K562 (cell line): ENCODE measurements around the gene ABHD4. TPM values are rescaled to one million over a fixed set of nuclear protein-coding genes. Genes with fewer than 3 reads are reported as not detected.

Source experiments
- CC2D1A ChIP-seq: fragments of 450-650 bp; IDR thresholded peaks from 2 replicates; pipeline ENCODE4 v1.6.1; 2017; ENCODE audit warnings: mild to moderate bottlenecking
- HINFP ChIP-seq: fragments of 450-650 bp; conservative IDR thresholded peaks from 2 replicates; pipeline ENCODE4 v1.6.1; 2016; ENCODE audit warnings: missing genetic modification characterization, low read depth, mild to moderate bottlenecking, control low read depth, missing compliant biosample characterization
- IFI16 ChIP-seq: fragments of 250-450 bp; sonication (Bioruptor Pico); IDR thresholded peaks from 2 replicates; pipeline ENCODE4 v2.1.2; 2022; ENCODE audit warnings: mild to moderate bottlenecking, inconsistent platforms
- JUN ChIP-seq, 2 experiments: sonication (generic) in 1 of 2; formaldehyde crosslinking in 1 of 2; IDR thresholded peaks; 2 replicates each; pipeline versions ENCODE4 v1.6.1 to v1.8.0; 2012 to 2022; ENCODE audit warnings: borderline replicate concordance in 2 of 2, mild to moderate bottlenecking in 2 of 2, improper control_type of control experiment in 1 of 2, low read depth in 1 of 2, low read length in 1 of 2, missing genetic modification reagents in 1 of 2
- JUNB ChIP-seq: fragments of 450-650 bp; formaldehyde crosslinking; conservative IDR thresholded peaks from 2 replicates; pipeline ENCODE4 v1.4.0; 2020; ENCODE audit warnings: mild to moderate bottlenecking
- JUND ChIP-seq, 2 experiments: IDR thresholded peaks; 2 replicates in 1 of 2; 3 replicates in 1 of 2; pipeline ENCODE4 v1.6.1; 2011; ENCODE audit warnings: borderline replicate concordance in 2 of 2, low read depth in 2 of 2, low read length in 2 of 2, improper control_type of control experiment in 1 of 2, missing biosample characterization in 1 of 2, missing genetic modification characterization in 1 of 2, missing genetic modification reagents in 1 of 2
- NCOA1 ChIP-seq: fragments of 450-650 bp; IDR thresholded peaks from 2 replicates; pipeline ENCODE4 v1.6.1; 2016; ENCODE audit warnings: low read depth
- NEUROD1 ChIP-seq: fragments of 150-350 bp; IDR thresholded peaks from 2 replicates; pipeline ENCODE4 v1.6.1; 2014; ENCODE audit warnings: borderline replicate concordance, low read length, low read depth; ENCODE audit not compliant: partially characterized antibody
- NR2C2 ChIP-seq, 2 experiments: fragments of 200-800 bp in 1 of 2; sonication (Bioruptor generic) in 1 of 2; sonication (generic) in 1 of 2; formaldehyde crosslinking in 1 of 2; IDR thresholded peaks; 2 replicates each; pipeline versions ENCODE4 v1.6.1 to v1.8.0; 2016 to 2022; ENCODE audit warnings: mild to moderate bottlenecking in 1 of 2, missing compliant biosample characterization in 1 of 2, missing genetic modification characterization in 1 of 2, missing genetic modification reagents in 1 of 2
- PHF8 ChIP-seq: fragments of 200-600 bp; sonication (generic); IDR thresholded peaks from 2 replicates; pipeline ENCODE4 v1.6.1; 2012; ENCODE audit warnings: mixed run types, mild to moderate bottlenecking, inconsistent platforms, low read length, moderate library complexity, borderline replicate concordance
- PKNOX1 ChIP-seq: fragments of 450-650 bp; IDR thresholded peaks from 2 replicates; pipeline ENCODE4 v1.6.1; 2016
- POLR2A ChIP-seq: fragments of 450-650 bp; conservative IDR thresholded peaks from 2 replicates; pipeline ENCODE4 v1.6.1; 2016
- POLR2AphosphoS5 ChIP-seq: IDR thresholded peaks from 2 replicates; pipeline ENCODE4 v1.6.1; 2011; ENCODE audit warnings: mild to moderate bottlenecking, low read depth, low read length, moderate library complexity; ENCODE audit not compliant: control insufficient read depth, insufficient read depth
- SMAD1 ChIP-seq: fragments of 150-350 bp; IDR thresholded peaks from 2 replicates; pipeline ENCODE4 v1.6.1; 2014; ENCODE audit warnings: low read length, low read depth; ENCODE audit not compliant: partially characterized antibody
- SMAD3 ChIP-seq: fragments of 450-650 bp; formaldehyde crosslinking; conservative IDR thresholded peaks from 2 replicates; pipeline ENCODE4 v1.4.0; 2020; ENCODE audit warnings: mild to moderate bottlenecking
- SMARCA5 ChIP-seq: fragments of 450-650 bp; IDR thresholded peaks from 2 replicates; pipeline ENCODE4 v1.6.1; 2016
- TFE3 ChIP-seq: fragments of 450-650 bp; formaldehyde crosslinking; IDR thresholded peaks from 2 replicates; pipeline ENCODE4 v1.4.0; 2020; ENCODE audit warnings: mild to moderate bottlenecking, mixed read lengths
- TSC22D4 ChIP-seq: fragments of 450-650 bp; IDR thresholded peaks from 2 replicates; pipeline ENCODE4 v1.6.1; 2016; ENCODE audit warnings: missing genetic modification characterization, missing biosample characterization, control low read depth
- VEZF1 ChIP-seq: fragments of 200-800 bp; sonication (Bioruptor generic); IDR thresholded peaks from 2 replicates; pipeline ENCODE4 v1.6.1; 2017; ENCODE audit warnings: missing genetic modification characterization, missing compliant biosample characterization
- ZFX ChIP-seq: sonication (generic); formaldehyde crosslinking; IDR thresholded peaks from 2 replicates; pipeline ENCODE4 v1.8.0; 2022; ENCODE audit warnings: mild to moderate bottlenecking, missing genetic modification reagents, moderate library complexity
- ZNF165 ChIP-seq: fragments of 250-450 bp; sonication (Bioruptor Pico); IDR thresholded peaks from 2 replicates; pipeline ENCODE4 v1.4.0; 2020; ENCODE audit warnings: borderline replicate concordance
- polyA plus RNA-seq, 8 experiments: library from polyadenylated mRNA; depleted of rRNA in 4 of 8; stranded (reverse) in 5 of 8; unstranded in 3 of 8; fragments of >200 nt; fragmentation: Nextera tagmentation in 2 of 8; fragmentation: Illumina TruSeq in 1 of 8; extraction: Ambion mirVana in 2 of 8; extraction: Trizol in 1 of 8; gene quantifications; 2 replicates each; pipeline versions ENCODE4 v1.2.1 to v1.2.3, GENCODE V29; 2011 to 2014; ENCODE audit warnings: inconsistent platforms in 1 of 8, missing spikeins in 1 of 8
- total RNA-seq, 7 experiments: library from RNA; depleted of rRNA in 6 of 7; stranded (reverse); fragments of >200 nt in 6 of 7; fragmentation: Illumina TruSeq in 2 of 7; extraction: Trizol in 2 of 7; gene quantifications; 2 replicates each; pipeline versions ENCODE4 v1.2.1 to v1.2.3, GENCODE V29; 2011 to 2021; ENCODE audit warnings: low replicate concordance in 1 of 7

The ABHD4 gene
- total and polyA plus RNA-seq, 9 of the 15 experiments (the other 6 are each of a cell fraction or from before 2014, with no cell fraction given), result 3.6 to 12.0 (median 7.2) TPM

GRCh38 chr14:22589096-22589839 lies 8.8 kb upstream of the ABHD4 start, which contains the start of gene DAD1 (continued):
- TF ChIP-seq PKNOX1 (peak; percentile 87), SMARCA5 (no peak), JUND (IDR thresholded peaks at IDR 0.05; ENCODE audit: borderline replicate concordance, low read depth, low read length) (0 out of 2 replicates have a peak, but pooled peaks have one; percentile 20), JUND (tag; IDR thresholded peaks at IDR 0.05; ENCODE audit: borderline replicate concordance, low read depth, low read length) (no peak; the same call in 2 of the 3 replicates), TSC22D4 (tag) (no peak), JUN (IDR thresholded peaks at IDR 0.05; ENCODE audit: borderline replicate concordance, low read depth, low read length) (no peak), JUN (CRISPR knock-in tag; IDR thresholded peaks at IDR 0.05; ENCODE audit: borderline replicate concordance) (no peak), NEUROD1 (peak; percentile 9), NCOA1 (no peak), NR2C2 (CRISPR knock-in tag; IDR thresholded peaks at IDR 0.05) (no peak), NR2C2 (tag; IDR thresholded peaks at IDR 0.05) (peak; percentile 59), SMAD1 (peak; percentile 9), POLR2A (peak; percentile 91), SMAD3 (CRISPR knock-in tag) (no peak), VEZF1 (CRISPR knock-in tag) (0 out of 2 replicates have a peak, but pooled peaks have one; percentile 20), TFE3 (CRISPR knock-in tag) (peak; percentile 49; the same call in 1 of the 2 replicates), JUNB (CRISPR knock-in tag) (no peak), ZNF165 (CRISPR knock-in tag) (no peak), PHF8 (peak; percentile 84; the same call in 1 of the 2 replicates), ZFX (peak; percentile 67; the same call in 1 of the 2 replicates), CC2D1A (no peak), HINFP (tag) (no peak), POLR2AphosphoS5 (peak; percentile 81; the same call in 1 of the 2 replicates), IFI16 (CRISPR knock-in tag) (no peak)
